Ishikawa (cell line): ENCODE measurements around the gene TUBB6.

Experiments used
- CEBPB ChIP-seq: IDR thresholded peaks from 2 replicates; pipeline ENCODE4 v1.6.1; 2012
- CREB1 ChIP-seq: IDR thresholded peaks from 2 replicates; pipeline ENCODE4 v1.6.1; 2012; ENCODE audit warnings: low read depth
- EP300 ChIP-seq: IDR thresholded peaks from 2 replicates; pipeline ENCODE4 v1.6.1; 2012; ENCODE audit warnings: borderline replicate concordance
- FOXM1 ChIP-seq: IDR thresholded peaks from 2 replicates; pipeline ENCODE4 v1.6.1; 2012; ENCODE audit warnings: low read depth, borderline replicate concordance
- REST ChIP-seq: IDR thresholded peaks from 2 replicates; pipeline ENCODE4 v1.6.1; 2012; ENCODE audit warnings: low read depth, mild to moderate bottlenecking
- TAF1 ChIP-seq: IDR thresholded peaks from 2 replicates; pipeline ENCODE4 v1.6.1; 2012; ENCODE audit warnings: low read depth, mild to moderate bottlenecking
- TCF12 ChIP-seq: IDR thresholded peaks from 2 replicates; pipeline ENCODE4 v1.6.1; 2012; ENCODE audit warnings: low read depth
- YY1 ChIP-seq: IDR thresholded peaks from 2 replicates; pipeline ENCODE4 v1.6.1; 2012; ENCODE audit warnings: low read depth
- ZBTB7A ChIP-seq: IDR thresholded peaks from 2 replicates; pipeline ENCODE4 v1.6.1; 2012; ENCODE audit warnings: low read depth
- TF ChIP-seq, protein P1 (sequence below): IDR thresholded peaks from 2 replicates; pipeline ENCODE4 v1.6.1; 2012

- TF ChIP-seq TAF1 (no peak), EP300 (no peak), CEBPB (no peak), ZBTB7A (no peak), TCF12 (no peak), YY1 (no peak), FOXM1 (no peak), CREB1 (no peak), REST (no peak)
- TF ChIP-seq, protein P1, sequence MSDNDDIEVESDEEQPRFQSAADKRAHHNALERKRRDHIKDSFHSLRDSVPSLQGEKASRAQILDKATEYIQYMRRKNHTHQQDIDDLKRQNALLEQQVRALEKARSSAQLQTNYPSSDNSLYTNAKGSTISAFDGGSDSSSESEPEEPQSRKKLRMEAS, result no peak
These were observed 24.4 kb upstream of the TUBB6 start for GRCh38 chr18:12283666-12284065.
